Adrenal gland (tissue), 5 donors: ENCODE measurements around the gene GPRIN1.

Experiments
- POLR2A ChIP-seq, 2 donors: fragments of 450-650 bp; IDR thresholded peaks; one replicate each; pipeline ENCODE4 v1.6.1; 2017; ENCODE audit warnings: antibody characterized with exemption in 2 of 2, mild to moderate bottlenecking in 2 of 2, moderate library complexity in 1 of 2
- TF ChIP-seq, protein P1 (sequence below), 6 experiments: fragments of 450-650 bp in 4 of 6; fragments of 200-600 bp in 2 of 6; sonication (generic) in 1 of 6; IDR thresholded peaks; 1 replicate in 5 of 6; 2 replicates in 1 of 6; pipeline versions ENCODE4 v1.5.1 to v1.8.0; 2016 to 2021; ENCODE audit warnings: antibody characterized with exemption in 6 of 6, mild to moderate bottlenecking in 2 of 6, moderate library complexity in 1 of 6
- donor health status: DM: no; HTN: no; CAD: no.

DNA sequence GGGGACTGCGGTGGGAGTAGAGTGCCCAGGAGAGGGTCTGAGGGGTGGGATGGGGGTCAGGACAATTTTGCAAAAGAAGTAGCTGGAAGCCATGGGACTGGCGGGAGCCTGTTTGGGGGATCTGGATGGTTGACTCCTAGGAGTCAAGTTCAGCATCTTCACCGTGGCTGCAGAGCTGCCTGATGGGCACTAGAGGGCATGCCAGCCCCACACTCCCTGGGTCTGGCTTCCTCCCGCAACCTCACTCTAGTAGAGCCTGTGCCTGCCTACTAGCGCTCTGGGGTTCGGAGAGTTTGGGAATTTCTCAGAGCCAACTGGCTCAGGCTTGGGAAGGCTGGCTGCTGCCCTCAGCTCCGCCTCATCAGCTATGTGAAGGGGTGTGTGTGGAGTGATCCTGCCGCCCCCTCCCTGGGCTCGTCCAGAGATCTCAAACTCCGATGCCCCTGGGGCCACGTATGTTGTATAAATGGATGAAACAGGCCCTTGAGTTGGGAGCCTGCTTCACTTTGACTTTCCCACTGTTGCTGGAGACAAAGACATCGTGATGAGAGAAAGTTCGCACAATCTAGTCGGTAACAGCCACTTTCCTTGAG, 48.1 kb upstream of the GPRIN1 start:
- TF ChIP-seq, protein P1, sequence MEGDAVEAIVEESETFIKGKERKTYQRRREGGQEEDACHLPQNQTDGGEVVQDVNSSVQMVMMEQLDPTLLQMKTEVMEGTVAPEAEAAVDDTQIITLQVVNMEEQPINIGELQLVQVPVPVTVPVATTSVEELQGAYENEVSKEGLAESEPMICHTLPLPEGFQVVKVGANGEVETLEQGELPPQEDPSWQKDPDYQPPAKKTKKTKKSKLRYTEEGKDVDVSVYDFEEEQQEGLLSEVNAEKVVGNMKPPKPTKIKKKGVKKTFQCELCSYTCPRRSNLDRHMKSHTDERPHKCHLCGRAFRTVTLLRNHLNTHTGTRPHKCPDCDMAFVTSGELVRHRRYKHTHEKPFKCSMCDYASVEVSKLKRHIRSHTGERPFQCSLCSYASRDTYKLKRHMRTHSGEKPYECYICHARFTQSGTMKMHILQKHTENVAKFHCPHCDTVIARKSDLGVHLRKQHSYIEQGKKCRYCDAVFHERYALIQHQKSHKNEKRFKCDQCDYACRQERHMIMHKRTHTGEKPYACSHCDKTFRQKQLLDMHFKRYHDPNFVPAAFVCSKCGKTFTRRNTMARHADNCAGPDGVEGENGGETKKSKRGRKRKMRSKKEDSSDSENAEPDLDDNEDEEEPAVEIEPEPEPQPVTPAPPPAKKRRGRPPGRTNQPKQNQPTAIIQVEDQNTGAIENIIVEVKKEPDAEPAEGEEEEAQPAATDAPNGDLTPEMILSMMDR (IDR thresholded peaks at IDR 0.05) = peak; percentile 60 to 77 (median 71)
- no peak for TF ChIP-seq POLR2A (IDR thresholded peaks at IDR 0.05)
